ENCODE data around the gene LDLRAD1.
A peak's percentile ranks its signal among the peaks of the same experiment; 100 is the strongest.
"Not testable (repeated sequence)": the region's sequence is repeated elsewhere in the genome, so short reads cannot be mapped to it uniquely, and the experiment has no call there.

LDLRAD1 gene, protein sequence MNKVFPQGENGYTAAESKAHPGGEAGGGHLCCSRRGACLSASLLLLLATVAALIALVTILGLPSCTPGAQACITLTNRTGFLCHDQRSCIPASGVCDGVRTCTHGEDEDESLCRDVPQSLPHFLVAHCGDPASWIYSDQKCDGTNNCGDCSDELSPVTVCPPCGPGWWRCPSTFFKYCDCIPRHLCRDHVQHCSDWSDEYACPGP
- total RNA-seq, result 0 reads per million in 2 donors

DNA sequence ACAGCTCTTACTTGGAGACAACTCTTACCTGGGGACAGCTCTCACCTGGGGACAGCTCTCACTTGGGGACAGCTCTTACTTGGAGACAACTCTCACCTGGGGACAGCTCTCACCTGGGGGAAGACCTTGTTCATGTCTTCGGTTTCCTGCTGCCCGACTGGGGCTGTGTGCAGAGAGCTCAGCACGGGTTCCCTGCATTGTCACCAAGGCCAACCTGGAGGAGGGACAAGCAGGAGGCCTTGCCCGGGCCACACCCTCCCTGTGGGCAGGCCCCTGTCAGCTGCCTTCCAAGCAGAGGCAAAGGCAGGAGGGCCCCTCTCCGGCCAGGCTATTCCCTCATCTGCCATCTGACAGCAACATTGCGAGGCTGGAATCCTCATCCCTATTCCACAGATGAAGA is at the start of gene LDLRAD1:
TSS of gene LDLRAD1 (minus strand) at position 208 of the 400 bp plus-strand sequence. CDS start at position 134, 74 bp downstream.
- no peak for DNase-seq

DNA sequence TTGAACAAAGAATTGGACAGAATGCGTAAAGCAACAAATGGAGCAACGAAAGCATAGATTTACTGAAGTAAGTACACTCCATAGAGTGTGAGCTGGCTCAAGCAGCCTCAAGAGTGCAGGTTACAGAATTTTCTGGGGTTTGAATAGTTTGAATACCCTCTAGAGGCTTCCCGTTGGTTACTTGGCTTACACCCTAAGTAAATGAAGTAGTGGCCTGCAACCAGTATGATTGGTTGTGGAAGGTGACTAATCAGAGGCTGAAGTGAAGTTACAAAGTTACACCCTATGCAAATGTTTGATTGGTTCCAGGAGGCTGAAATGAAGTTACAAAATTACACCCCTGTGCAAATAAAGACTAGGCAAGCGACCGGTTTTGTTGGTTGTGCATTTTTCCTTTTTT is 46.3 kb upstream of the LDLRAD1 start:
- DNase-seq, result no peak

DNA sequence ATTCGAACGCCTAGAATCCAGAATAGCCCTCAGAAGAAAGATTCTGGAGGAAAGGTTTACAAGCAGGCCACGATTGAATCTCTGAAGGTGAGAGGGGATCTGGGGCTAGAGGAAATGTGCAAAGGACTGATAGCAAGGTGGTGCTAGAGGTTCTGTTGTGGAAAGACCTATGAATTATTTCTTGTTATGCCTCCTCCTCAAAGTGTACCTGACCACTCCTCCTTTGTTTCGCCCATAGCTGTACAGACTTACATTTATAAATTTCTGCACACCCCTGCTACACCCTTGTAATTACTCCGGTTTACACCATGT is 36.4 kb upstream of the LDLRAD1 start:
- no peak for DNase-seq

DNA sequence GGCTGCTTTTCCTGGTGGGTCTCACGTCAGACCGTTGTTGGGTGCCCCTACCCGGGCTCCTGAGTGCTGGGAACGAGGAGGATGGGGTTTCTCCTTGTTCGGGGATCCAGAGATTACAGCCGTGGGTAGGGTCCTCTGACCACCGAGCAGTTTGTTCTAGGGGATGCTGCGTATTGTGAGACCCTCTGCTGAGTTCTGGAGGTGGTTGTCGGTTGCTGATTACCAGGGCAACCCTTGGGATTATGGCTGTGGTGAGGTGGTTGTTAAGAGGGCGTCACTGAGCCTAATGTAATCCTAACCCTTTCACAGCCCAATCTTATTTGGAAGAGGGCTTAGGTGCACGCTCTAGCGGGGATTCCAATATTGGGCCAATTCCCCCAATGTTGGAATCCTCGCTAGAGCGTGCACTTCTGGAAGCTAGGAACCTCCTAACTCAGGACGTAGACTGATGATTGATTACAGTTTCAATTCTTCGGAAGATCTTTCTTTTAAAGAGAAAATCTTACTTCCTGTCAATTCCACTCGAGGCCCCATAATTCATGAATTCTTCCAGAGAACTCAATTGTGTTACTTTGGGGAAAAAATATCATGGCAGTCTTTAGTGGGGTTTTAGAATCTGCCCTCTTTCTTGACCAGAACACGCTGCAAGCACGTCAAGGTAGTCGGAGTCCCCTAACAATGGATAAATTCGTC is 35.9 kb upstream of the LDLRAD1 start:
- DNase-seq, result no peak

DNA sequence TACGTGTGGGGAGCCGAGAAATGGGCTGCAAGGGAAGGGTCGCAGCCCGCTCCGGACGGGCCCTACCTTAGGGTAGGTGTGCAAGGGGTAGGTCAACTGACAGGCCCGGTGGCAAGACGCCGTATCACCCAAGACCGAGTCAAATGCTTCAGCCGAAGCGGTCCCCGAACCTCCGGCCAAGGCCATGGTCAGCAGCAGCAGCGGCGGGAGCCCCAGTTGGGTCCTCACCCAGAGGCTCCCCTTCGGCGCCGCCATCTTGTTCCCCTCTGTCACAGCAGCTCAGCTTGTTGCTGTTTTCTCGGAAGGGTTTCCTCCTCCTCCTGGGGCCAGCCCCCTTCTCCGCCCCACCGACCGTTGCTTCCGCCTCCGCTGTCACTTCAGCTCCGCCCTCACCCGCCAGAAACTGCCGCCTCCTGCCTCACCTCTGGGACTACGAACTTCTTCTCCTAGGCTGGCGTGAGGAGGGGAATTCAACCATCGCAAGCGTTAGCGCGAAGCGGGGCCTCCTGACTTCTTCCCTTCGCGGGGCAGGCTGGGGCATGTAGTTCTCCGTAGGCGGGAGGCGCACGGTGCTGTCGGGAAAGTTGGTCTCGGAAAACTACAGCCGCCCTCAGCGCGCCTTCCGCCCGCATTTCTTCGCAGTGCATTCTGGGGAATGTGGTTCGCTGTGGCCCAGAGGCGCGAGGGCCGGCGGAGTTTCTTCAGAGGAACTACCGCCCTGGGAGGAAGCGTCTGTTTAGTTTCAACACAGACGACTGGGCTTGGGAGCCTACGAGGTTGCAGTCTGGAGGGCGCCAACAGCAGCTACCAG is 35.2 kb upstream of the LDLRAD1 start, which contains the start of the genes TCEANC2 and TMEM59:
TSS of gene TCEANC2 (plus strand) at position 675 of the 811 bp plus-strand sequence. CDS start 815 bp downstream, outside the sequence.
TSS of gene TMEM59 (minus strand) at position 271 of the 811 bp plus-strand sequence. CDS start at position 255, 16 bp downstream.
- DNase-seq, result peak; percentile 93

DNA sequence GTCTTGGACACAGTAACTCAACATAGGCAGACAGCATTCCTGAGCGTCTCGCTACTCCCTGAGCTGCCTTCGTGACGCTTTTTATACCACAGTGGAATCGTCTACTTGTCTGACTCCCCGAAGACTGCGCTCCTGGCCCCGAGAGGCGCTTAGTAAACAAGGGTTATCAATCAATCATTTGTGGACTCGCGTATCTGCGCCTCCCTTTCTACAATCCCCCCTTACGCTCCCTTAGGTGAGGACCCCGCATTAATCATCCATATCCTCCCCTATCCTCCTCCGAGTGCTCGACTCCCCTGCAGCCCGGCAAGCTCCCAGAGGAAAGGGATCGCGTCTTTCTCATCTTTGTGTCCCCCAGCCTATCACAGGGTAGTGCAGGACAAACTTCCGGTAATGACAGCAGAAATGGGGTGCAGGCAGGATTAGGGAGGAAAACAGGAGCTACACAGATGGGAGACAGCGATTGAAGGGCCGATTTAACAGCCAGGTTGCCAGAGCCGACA is 34.5 kb upstream of the LDLRAD1 start:
- DNase-seq, result no peak

DNA sequence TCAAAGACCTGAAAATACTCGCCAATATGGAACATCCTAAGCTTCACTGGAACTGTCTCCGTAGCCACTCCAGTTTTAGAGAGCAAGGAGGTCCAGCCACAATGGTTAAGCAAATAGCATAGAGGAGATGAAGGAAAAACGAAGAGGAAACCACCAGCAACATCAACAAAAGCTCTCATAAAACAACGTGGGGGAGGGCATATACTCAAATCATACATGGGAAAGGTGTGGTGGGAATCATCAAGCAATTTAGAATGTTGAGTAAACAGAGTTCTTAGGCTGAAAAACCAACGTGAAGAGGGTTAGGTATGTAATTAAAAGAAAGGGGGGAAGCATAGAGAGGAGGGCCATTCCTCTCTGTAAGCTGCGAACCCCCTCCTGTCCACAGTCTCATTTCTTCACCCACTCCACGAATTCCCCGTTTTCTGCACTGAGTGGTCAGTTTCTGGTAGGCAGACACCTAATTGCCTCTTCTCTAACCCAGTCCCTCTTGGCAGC is 34.0 kb upstream of the LDLRAD1 start:
- no peak for DNase-seq

DNA sequence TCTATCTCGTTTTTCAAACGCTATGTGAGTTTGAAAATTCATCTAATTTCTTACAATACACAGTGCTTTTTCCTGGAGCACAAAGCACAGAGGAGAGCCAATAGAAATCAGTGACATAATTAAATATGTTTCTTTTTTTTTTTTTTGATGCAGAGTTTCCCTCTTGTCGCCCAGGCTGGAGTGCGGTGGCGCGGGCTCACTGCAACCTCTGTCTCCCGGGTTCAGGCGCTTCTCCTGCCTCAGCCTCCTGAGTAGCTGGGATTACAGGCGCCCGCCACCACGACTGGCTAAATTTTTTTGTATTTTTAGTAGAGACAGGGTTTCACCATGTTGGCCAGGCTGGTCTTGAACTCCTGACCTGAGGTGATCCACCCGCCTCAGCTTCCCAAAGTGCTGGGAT is 32.4 kb upstream of the LDLRAD1 start:
- DNase-seq, result not testable (repeated sequence)

DNA sequence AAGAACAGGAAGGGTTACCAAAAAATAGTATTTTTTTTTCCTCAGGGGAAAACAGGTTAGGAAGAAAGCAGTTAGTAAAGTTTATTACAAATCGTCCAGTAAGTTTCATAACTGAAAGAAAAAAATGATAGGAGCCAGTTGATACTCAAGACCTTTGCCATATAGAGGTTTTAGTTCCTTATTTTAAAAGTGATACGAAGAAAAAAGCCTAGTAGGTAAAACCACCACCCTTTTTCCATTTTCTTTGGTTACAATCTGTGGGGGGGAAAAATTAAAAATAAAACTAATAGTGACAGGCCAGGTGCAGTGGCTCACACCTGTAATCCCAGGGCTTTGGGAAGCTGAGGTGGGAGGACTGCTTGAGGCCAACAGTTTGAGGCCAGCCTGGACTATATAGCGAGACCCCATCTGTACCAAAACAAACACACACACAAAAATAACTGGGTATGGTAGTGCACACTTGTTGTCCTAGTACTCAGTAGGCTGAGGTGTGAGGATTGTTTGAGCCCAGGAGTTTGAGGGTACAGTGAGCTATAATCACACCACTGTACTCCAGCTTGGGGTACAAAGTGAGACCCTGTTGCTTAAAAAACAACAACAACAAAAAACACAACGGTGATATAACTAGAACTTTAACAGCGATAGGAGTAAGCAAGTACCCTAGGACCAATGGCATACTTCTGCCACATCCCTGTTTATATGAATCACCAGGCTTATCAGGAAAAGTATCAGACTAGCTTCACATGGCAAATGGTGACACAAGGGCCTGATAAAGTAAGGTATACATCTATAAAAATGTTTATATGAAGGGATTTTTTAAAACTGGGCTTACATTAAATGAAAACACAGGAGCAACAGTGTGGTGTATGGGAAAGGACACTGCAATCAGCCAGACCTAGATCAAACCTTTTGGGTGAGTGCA is 29.7 kb upstream of the LDLRAD1 start:
- no peak for DNase-seq

DNA sequence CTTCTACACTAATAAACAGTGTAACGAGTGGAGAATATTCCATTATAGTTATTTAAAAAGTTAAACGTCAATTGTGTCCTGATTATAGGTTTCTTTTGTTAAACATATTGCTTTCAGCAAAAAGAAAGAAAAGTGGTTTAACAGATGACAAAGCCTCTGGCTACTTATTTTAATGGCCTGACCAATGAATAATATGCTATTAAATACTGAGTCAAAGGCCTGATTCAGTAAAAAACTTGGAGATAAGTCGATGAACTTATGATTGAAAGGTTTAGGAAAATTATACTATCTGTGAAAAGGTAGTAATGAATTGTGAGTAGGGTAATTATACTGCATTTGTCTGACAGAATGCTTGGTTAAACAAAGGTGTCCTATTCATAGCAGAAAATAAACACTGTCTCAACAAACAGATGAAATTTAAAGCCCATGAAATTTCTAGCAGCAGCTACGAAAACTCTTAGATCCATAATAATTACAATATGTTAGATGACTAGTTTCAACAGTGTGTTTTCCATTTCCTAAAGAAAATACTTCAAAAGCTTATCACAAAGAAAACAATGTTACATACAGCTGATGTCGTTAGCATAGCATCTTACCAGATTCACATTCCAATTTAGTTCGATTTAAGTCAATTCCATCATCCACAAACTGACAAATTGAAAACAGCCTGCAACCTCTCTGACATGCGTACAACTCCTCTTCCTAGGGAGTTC is 28.8 kb upstream of the LDLRAD1 start:
- DNase-seq, result no peak

DNA sequence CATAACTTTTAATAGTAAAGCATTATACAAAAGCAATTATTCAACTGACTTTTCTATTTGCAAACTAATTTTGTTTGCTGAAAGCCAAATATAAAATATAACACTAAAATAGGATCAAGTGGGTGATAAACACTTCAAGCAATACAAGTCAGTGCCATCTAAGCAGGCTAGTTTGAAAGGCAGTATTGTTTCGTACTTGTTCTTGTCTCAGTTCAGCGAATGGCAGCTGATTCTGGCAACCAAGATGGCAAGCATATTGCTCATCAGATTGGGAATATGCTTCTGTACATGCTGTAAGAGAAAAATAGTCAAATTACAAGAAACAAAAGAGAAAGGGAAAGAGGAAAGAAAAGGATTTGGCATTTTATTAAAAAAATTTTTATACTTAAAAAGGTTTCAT is 27.5 kb upstream of the LDLRAD1 start:
- DNase-seq, result no peak

DNA sequence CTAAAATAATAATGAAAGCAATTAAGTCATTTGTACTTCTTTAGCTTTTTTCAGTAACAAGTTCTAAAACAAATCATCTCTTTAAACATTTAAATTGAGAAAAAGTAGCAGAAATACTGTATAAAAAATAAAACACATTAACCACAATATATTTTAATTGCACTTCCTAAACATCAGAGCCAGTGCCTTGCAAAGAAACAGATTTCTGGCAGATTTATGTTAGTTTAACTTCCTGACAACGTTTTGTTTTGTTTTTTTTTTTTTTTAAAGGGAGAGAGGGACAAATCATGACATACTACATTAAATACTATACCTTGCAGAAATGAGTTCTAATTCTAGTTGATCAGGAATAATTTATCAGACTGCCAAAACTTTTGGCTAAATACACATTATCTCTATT is 23.8 kb upstream of the LDLRAD1 start:
- no peak for DNase-seq

DNA sequence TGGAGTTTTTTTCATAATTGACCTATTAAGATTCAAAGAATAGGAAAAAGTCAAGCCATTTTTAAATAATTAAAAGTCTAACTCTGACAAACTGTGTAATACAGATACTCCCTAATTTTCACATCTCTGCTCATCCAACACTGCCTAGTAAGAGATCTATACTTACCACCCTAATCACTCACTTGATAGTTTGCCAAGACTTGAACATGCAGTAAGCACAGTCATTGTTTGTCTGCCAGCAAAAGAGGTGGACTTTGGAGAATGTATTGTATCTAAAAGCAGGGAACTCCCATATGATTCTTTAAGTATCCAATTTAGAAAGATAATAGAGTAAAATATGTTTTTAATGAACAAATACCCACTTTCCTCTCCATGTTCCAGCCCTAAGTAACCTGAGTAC is 19.5 kb upstream of the LDLRAD1 start:
- no peak for DNase-seq

DNA sequence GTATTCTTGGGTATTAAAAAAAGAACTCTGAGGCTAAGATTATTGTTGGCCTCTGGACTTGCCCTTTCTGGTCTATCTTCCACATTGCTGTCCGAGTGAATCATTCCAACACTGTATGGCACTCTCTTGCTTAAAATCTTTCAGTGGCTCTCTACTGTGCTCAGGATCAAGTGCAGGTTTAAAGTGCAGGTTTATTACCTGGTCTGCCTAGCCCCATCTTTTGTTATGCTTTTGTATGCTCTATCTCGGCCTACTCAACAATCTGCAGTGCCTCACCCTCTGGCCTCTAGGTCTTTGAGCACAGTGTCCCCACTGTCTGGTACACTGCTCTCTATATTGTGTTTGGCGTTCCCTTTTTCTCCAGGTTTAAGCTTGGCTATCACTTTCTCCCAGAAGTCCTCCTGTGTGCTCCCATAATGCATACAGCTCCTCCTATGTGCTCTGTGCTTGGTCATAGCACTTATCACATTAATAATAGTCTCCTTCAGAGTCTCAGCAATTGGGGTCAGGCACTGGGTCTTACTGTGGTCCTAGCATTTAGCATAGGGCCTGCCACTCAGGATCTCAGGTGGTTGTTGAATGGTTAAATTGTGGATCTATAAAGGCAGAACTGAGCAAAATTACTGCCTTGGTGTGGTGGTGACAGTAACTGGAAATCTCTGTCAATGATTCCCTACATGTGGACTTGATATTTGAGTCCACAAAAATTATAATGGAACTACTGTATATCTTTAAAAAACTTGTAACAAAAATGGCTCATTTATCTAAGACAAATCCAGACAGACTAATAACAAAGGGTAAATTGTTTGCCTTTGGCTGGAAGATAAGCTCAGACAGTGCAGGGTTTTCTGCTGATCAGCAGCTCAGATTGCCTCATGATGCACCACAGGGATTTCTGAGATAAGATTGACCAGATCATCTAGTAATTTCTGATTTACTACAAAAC is 10.6 kb upstream of the LDLRAD1 start:
- no peak for DNase-seq

DNA sequence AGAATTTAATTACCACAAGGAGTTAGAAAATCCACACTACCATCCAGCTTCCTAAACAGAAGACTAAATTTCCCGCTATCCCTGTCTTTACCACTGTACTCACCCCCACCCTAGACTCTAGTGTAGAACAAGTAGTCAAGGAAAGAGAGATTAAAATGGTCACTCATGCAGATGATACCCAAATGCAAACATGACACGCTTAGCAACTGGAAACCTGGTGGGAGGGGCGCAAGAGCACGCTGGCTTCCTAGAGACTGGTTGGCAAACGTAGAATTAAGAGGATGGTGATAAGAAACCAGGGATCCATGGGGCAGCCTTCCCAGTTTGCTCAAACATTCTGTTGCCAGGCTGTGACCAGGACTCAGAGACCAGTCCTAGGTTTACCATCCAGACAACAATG is 9.9 kb upstream of the LDLRAD1 start:
- no peak for DNase-seq

DNA sequence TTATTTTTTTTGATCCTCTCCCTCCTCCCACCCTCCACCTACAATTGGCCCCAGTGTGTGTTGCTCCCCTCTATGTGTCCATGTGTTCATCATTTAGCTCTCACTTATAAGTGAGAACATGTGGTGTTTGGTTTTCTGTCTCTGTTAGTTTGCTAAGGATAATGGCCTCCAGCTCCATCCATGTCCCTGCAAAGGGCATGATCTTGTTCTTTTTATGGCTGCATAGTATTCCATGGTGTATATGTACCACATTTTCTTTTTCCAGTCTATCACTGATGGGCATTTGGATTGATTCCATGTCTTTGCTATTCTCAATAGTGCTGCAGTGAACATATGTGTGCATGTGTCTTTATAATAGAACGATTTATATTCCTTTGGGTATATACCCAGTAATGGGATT is 6.8 kb upstream of the LDLRAD1 start:
- not testable (repeated sequence) for DNase-seq

DNA sequence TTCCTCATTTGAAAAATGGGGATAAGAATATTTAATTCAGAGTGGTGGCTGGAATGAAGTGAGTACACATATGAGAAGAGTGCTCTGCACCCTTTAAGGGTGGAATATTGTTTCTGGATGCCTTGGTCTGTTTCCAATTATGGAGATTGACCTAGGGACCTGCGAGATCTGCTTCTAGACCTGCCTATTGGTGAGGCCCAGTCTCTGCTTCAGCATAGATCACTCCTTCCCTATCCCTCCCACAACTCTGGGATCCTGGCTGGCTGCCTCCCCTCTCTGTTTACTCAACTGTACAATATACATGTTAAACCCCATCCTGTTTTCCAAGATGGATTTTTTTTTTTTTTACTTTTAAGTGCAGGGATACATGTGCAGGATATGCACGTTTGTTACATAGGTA is 6.4 kb upstream of the LDLRAD1 start:
- no peak for DNase-seq

DNA sequence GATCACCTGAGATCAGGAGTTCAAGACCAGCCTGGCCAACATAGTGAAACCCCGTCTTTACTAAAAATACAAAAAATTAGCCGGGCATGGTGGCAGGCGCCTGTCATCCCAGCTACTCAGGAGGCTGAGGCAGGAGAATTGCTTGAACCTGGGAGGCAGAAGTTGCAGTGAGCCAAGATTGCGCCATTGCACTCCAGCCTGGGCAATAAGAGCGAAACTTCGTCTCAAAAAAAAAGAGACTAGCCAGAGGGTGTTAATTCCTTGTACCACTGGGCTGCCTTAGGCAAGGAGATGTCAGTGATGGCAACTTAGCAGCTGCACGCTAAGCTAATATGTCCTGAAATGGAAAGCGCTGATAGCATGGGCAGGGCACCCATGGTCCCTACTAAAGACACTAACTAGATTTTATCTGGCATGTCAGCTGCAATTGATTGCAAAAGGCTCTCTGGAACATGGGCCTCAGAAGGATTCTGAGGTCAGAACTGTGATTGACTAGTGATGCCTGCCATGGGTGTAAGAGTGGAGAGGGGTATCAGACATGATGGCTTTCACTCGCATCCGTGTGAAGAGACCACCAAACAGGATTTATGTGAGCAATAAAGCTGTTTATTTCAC is 1.7 kb upstream of the LDLRAD1 start:
- DNase-seq, result not testable (repeated sequence)

DNA sequence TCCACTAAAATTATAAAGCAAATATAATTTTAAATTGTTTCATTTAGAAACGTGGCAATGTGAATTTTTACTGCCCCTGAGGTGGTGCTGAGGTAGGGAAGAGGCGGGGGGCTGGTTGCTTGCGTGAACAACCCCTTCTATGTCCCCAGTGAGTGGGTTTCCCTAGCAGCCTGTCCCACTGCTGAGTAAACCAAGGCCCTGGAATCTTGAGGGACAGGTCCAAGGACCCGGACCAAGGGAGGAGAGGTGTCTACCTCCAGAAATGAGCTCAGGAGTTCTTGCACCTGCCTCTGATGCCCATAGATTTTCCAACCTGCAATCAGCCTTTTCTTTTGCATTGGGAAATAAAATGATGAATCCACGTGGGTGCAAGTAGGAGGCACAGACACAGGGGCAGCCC is 649 bp upstream of the LDLRAD1 start:
- DNase-seq, result no peak
